ENCODE results near the gene ST7L.
A peak's percentile ranks its signal among the peaks of the same experiment; 100 is the strongest.

ST7L gene

GRCh38 chr1:112522621-112523020 is 96.3 kb downstream of the ST7L start:
- peaks cover 2% of the 10 kb centered on the region for H3K36me3 Mint-ChIP-seq (ENCODE audit: low read depth)
- ATAC-seq, result no peak
- DNase-seq, result no peak
- no peak overlapping the region for H3K4me3 Mint-ChIP-seq
- no peaks in the 10 kb centered on the region for H3K9me3 Mint-ChIP-seq
- no peak overlapping the region for H3K27ac Mint-ChIP-seq
- H3K27me3 Mint-ChIP-seq, result no peaks in the 10 kb centered on the region
- no peaks in the 10 kb centered on the region for H3K4me1 Mint-ChIP-seq

- ATAC-seq (no peak), DNase-seq (no peak)
- no peak overlapping the region for H3K4me3 Mint-ChIP-seq
- H3K36me3 Mint-ChIP-seq (ENCODE audit: low read depth), result no peaks in the 10 kb centered on the region
- no peaks in the 10 kb centered on the region for H3K27me3 Mint-ChIP-seq
- H3K27ac Mint-ChIP-seq, result no peak overlapping the region
- no peaks in the 10 kb centered on the region for H3K4me1 Mint-ChIP-seq
- no peaks in the 10 kb centered on the region for H3K9me3 Mint-ChIP-seq
These were observed 98.8 kb downstream of the ST7L start for GRCh38 chr1:112520166-112520565.

GRCh38 chr1:112518186-112518585 is 100.8 kb downstream of the ST7L start:
- no peak overlapping the region for H3K4me3 Mint-ChIP-seq
- ATAC-seq (no peak), DNase-seq (no peak)
- no peaks in the 10 kb centered on the region for H3K36me3 Mint-ChIP-seq (ENCODE audit: low read depth)
- H3K27me3 Mint-ChIP-seq, result no peaks in the 10 kb centered on the region
- peak overlapping the region; percentile 33 for H3K27ac Mint-ChIP-seq
- no peaks in the 10 kb centered on the region for H3K9me3 Mint-ChIP-seq
- H3K4me1 Mint-ChIP-seq, result no peaks in the 10 kb centered on the region

GRCh38 chr1:112517646-112518045 is 101.3 kb downstream of the ST7L start:
- DNase-seq, result no peak
- Mint-ChIP-seq H3K27me3 (no peaks in the 10 kb centered on the region), H3K27ac (no peak overlapping the region), H3K4me1 (no peaks in the 10 kb centered on the region), H3K9me3 (no peaks in the 10 kb centered on the region), H3K4me3 (no peak overlapping the region), H3K36me3 (ENCODE audit: low read depth) (no peaks in the 10 kb centered on the region)
- no peak for ATAC-seq

GRCh38 chr1:112517231-112517630 is 101.7 kb downstream of the ST7L start:
- DNase-seq (no peak), ATAC-seq (no peak)
- Mint-ChIP-seq H3K36me3 (ENCODE audit: low read depth) (no peaks in the 10 kb centered on the region), H3K4me1 (no peaks in the 10 kb centered on the region), H3K4me3 (no peak overlapping the region), H3K27ac (no peak overlapping the region), H3K9me3 (no peaks in the 10 kb centered on the region), H3K27me3 (no peaks in the 10 kb centered on the region)

GRCh38 chr1:112516141-112516540 is 102.8 kb downstream of the ST7L start:
- H3K9me3 Mint-ChIP-seq, result no peaks in the 10 kb centered on the region
- no peak for ATAC-seq
- H3K27me3 Mint-ChIP-seq, result no peaks in the 10 kb centered on the region
- no peak overlapping the region for H3K27ac Mint-ChIP-seq
- H3K4me3 Mint-ChIP-seq, result no peak overlapping the region
- H3K4me1 Mint-ChIP-seq, result no peaks in the 10 kb centered on the region
- no peaks in the 10 kb centered on the region for H3K36me3 Mint-ChIP-seq (ENCODE audit: low read depth)
- DNase-seq, result no peak

GRCh38 chr1:112515311-112516009 is 103.5 kb downstream of the ST7L start:
- DNase-seq, result no peak
- no peaks in the 10 kb centered on the region for H3K36me3 Mint-ChIP-seq (ENCODE audit: low read depth)
- H3K27ac Mint-ChIP-seq, result no peak overlapping the region
- H3K27me3 Mint-ChIP-seq, result peaks cover 3% of the 10 kb centered on the region
- H3K4me1 Mint-ChIP-seq, result no peaks in the 10 kb centered on the region
- H3K9me3 Mint-ChIP-seq, result no peaks in the 10 kb centered on the region
- no peak for ATAC-seq
- no peak overlapping the region for H3K4me3 Mint-ChIP-seq

GRCh38 chr1:112514901-112515300 is 104.0 kb downstream of the ST7L start:
- H3K4me3 Mint-ChIP-seq, result no peak overlapping the region
- peaks cover 9% of the 10 kb centered on the region for H3K27me3 Mint-ChIP-seq
- H3K27ac Mint-ChIP-seq, result no peak overlapping the region
- H3K36me3 Mint-ChIP-seq (ENCODE audit: low read depth), result no peaks in the 10 kb centered on the region
- DNase-seq (no peak), ATAC-seq (no peak)
- no peaks in the 10 kb centered on the region for H3K4me1 Mint-ChIP-seq
- H3K9me3 Mint-ChIP-seq, result no peaks in the 10 kb centered on the region

- DNase-seq (no peak), ATAC-seq (no peak)
- no peak overlapping the region for H3K4me3 Mint-ChIP-seq
- no peaks in the 10 kb centered on the region for H3K36me3 Mint-ChIP-seq (ENCODE audit: low read depth)
- H3K4me1 Mint-ChIP-seq, result peaks cover 2% of the 10 kb centered on the region
- no peak overlapping the region for H3K27ac Mint-ChIP-seq
- H3K9me3 Mint-ChIP-seq, result no peaks in the 10 kb centered on the region
- H3K27me3 Mint-ChIP-seq, result peaks cover 18% of the 10 kb centered on the region
These were observed 105.7 kb downstream of the ST7L start for GRCh38 chr1:112513112-112513870.

GRCh38 chr1:112511897-112512296 is 107.0 kb downstream of the ST7L start:
- no peak overlapping the region for H3K27ac Mint-ChIP-seq
- ATAC-seq (no peak), DNase-seq (no peak)
- H3K4me3 Mint-ChIP-seq, result no peak overlapping the region
- no peaks in the 10 kb centered on the region for H3K9me3 Mint-ChIP-seq
- no peaks in the 10 kb centered on the region for H3K36me3 Mint-ChIP-seq (ENCODE audit: low read depth)
- peaks cover 6% of the 10 kb centered on the region for H3K4me1 Mint-ChIP-seq
- peaks cover 29% of the 10 kb centered on the region for H3K27me3 Mint-ChIP-seq

- Mint-ChIP-seq H3K4me3 (no peak overlapping the region), H3K4me1 (peaks cover 6% of the 10 kb centered on the region)
- DNase-seq, result no peak
These were observed 108.6 kb downstream of the ST7L start for GRCh38 chr1:112510340-112510739.

GRCh38 chr1:112509660-112510178 is 109.2 kb downstream of the ST7L start:
- H3K4me3 Mint-ChIP-seq, result peak overlapping the region; percentile 3
- H3K27me3 Mint-ChIP-seq, result peaks cover 37% of the 10 kb centered on the region
- no peaks in the 10 kb centered on the region for H3K36me3 Mint-ChIP-seq (ENCODE audit: low read depth)
- H3K27ac Mint-ChIP-seq, result no peak overlapping the region
- H3K9me3 Mint-ChIP-seq, result no peaks in the 10 kb centered on the region
- DNase-seq, result no peak
- ATAC-seq, result no peak
- peaks cover 6% of the 10 kb centered on the region for H3K4me1 Mint-ChIP-seq

More at GRCh38 chr1:112510340-112510739, 108.6 kb downstream of the ST7L start:
- ATAC-seq, result no peak
- Mint-ChIP-seq H3K36me3 (ENCODE audit: low read depth) (no peaks in the 10 kb centered on the region), H3K27me3 (peaks cover 35% of the 10 kb centered on the region), H3K9me3 (no peaks in the 10 kb centered on the region), H3K27ac (no peak overlapping the region)

GRCh38 chr1:112509005-112509659 is 109.8 kb downstream of the ST7L start:
- Mint-ChIP-seq H3K27ac (no peak overlapping the region), H3K9me3 (no peaks in the 10 kb centered on the region), H3K4me1 (peaks cover 6% of the 10 kb centered on the region), H3K27me3 (peaks cover 42% of the 10 kb centered on the region), H3K4me3 (no peak overlapping the region), H3K36me3 (ENCODE audit: low read depth) (no peaks in the 10 kb centered on the region)
- DNase-seq, result peak; percentile 8
- ATAC-seq, result peak; percentile 14

- no peaks in the 10 kb centered on the region for H3K9me3 Mint-ChIP-seq
- H3K36me3 Mint-ChIP-seq (ENCODE audit: low read depth), result no peaks in the 10 kb centered on the region
- H3K27me3 Mint-ChIP-seq, result peaks cover 47% of the 10 kb centered on the region
- H3K4me1 Mint-ChIP-seq, result peaks cover 6% of the 10 kb centered on the region
- no peak within 1 kb of the TSS for H3K27ac Mint-ChIP-seq
- peak within 1 kb of the TSS; percentile 73 for H3K4me3 Mint-ChIP-seq
- DNase-seq (peak; percentile 49), ATAC-seq (peak; percentile 59)
These were observed 110.5 kb downstream of the ST7L start, which contains the start of gene WNT2B for GRCh38 chr1:112508278-112509004. TSS of gene WNT2B (plus strand) at chr1:112508965. CDS start at chr1:112509263, 298 bp downstream.

All from activated naive CD8-positive, alpha-beta T cell treated with anti-CD3 and anti-CD28 coated beads, Interleukin-2, amount 50 U/mL, for 24 hours (primary cell).